GM12873 (cell line): ENCODE measurements around the gene CHTOP.
A peak's percentile ranks its signal among the peaks of the same experiment; 100 is the strongest.

Experiments
- TF ChIP-seq, protein P1 (sequence below): IDR thresholded peaks from 2 replicates; pipeline ENCODE4 v1.5.1; 2012; ENCODE audit warnings: low read depth, mild to moderate bottlenecking, moderate library complexity, low read length, control low read depth; ENCODE audit not compliant: insufficient read depth; ENCODE audit errors: missing control alignments

CHTOP gene

DNA sequence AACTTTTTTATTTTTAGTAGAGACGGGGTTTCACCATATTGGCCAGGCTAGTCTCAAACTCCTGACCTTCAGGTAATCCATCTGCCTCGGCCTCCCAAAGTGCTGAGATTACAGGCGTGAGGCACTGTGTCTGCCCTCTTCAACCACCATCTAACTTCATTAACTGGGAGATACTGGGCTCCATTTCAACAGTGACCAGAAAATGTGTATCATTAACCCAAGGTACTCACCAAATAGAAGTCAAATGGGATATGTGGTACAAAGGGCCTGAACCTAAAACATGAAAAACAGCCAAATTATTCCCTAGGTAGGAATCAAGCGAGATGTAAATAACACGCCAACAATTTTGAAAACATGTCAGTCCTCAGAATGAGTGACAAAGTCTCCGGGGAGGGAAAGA, 35.7 kb downstream of the CHTOP start:
- TF ChIP-seq, protein P1, sequence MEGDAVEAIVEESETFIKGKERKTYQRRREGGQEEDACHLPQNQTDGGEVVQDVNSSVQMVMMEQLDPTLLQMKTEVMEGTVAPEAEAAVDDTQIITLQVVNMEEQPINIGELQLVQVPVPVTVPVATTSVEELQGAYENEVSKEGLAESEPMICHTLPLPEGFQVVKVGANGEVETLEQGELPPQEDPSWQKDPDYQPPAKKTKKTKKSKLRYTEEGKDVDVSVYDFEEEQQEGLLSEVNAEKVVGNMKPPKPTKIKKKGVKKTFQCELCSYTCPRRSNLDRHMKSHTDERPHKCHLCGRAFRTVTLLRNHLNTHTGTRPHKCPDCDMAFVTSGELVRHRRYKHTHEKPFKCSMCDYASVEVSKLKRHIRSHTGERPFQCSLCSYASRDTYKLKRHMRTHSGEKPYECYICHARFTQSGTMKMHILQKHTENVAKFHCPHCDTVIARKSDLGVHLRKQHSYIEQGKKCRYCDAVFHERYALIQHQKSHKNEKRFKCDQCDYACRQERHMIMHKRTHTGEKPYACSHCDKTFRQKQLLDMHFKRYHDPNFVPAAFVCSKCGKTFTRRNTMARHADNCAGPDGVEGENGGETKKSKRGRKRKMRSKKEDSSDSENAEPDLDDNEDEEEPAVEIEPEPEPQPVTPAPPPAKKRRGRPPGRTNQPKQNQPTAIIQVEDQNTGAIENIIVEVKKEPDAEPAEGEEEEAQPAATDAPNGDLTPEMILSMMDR, result no peak

DNA sequence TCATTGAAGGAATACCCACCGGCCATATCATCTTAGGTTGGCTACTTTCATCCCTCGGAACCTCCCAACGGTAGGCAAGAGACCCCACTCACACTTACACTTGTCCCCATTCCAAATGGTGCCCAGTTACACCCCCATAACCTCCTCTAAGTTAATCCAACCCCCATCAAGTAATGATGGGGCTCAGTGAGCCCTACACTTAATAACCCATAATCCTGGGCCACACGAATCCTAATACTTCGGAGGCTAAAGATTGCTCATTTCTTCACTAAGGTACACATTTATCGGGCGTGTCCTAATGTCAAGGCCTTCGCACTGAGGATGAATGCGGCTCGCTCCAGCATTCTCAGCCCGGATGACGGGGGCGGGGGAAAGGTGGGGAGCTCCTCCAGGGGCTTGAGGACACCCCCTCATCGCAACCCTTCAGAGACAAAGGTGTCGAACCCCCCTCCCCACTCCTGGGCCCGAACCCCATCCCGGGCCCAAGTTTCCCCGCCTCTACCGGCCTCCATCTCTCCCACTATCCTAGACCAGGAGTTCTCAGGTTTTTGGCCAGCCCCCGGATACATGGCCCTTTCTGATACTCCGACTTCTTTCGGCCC, 36.5 kb downstream of the CHTOP start:
- TF ChIP-seq, protein P1, result no peak

DNA sequence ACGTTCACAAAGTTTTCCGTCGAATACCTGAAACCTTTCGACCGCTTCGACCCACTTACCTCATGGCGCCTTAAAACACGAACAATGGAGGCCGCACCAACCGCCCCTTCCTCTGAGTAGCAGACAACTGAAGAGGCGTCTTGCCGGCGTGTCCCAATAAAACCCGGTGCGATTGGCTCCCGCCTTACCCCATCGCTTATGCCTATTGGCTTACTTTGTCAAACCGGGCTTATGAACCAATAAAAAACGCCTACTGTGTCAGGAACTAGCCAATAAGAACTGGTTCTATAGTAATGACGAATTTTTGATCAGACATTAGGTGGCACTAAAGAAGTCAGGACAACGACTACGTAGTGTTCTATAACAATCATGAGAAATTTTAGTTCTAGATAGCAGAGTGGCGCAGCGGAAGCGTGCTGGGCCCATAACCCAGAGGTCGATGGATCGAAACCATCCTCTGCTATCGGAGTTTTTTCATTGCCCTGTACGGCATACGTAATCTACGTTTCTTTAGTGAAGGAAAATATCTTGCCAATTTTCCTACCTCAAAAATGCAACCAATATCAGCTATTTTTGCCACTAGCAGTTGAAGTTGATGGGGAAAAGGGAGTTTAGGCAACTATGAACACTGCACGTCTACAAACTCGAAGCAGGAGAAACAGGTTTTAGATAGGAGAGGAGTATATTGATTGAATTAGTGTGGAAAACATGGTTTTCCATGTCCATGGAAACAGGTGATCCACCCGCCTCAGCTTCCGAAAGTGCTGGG, 37.2 kb downstream of the CHTOP start, which contains the start of gene ILF2:
ILF2 (minus strand) TSS at position 135 of the 769 bp plus-strand sequence; CDS start at position 64, 71 bp downstream.
- TF ChIP-seq, protein P1, result peak; percentile 33

DNA sequence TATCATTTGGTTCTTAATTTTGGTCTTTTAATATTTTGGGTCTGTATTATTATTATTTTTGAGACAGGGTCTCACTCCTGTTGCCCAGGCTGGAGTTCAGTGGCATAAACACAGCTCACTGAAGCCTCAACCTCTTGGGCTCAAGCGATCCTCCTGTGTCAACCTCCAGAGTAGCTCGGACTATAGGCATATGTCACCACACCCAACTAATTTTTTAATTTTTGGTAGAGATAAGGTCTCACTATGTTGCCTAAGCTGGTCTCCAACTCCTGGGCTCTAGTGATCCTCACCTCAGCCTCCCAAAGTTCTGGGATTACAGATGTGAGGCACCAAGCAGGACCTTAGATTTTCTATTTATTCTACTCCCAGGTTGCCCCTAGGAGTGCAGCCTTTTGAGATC, 39.6 kb downstream of the CHTOP start:
- TF ChIP-seq, protein P1, result no peak

DNA sequence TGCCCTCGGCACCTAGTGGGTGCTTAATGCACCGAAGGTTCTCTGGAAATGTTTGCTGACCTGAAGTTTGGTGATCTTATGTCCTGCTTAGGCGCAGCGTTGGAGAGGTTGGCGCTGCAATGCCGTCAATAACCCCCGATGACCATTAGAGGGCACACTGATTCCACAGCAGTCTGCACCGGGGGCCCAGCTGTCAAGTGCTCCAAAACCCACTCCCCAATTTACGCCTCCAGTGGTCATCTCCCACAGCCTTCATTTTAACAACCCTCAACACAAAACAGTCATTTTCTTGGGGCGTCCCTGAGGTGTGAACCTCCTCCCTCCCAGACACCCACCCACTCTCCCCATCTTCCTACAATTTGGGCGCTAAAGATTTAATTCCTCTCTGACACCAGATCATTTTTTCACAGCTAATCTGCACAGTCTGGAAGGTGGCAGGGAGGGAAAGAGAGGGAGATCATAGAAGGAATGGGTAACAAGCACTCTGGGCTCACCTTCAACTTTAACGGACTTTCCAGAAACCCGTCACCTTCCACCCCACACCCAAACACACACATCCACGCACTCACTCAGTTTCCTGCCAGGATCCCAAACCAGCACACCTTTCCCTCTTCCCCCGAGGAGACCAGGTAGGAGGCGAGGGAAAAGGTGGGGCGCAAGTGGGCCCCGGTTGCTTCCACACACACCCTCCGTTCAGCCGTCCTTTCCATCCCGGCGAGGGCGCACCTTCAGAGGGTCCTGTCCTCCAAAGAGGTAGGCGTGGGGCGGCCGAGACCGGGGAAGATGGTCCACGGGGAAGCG, 44.1 kb downstream of the CHTOP start:
- TF ChIP-seq, protein P1, result peak; percentile 96

DNA sequence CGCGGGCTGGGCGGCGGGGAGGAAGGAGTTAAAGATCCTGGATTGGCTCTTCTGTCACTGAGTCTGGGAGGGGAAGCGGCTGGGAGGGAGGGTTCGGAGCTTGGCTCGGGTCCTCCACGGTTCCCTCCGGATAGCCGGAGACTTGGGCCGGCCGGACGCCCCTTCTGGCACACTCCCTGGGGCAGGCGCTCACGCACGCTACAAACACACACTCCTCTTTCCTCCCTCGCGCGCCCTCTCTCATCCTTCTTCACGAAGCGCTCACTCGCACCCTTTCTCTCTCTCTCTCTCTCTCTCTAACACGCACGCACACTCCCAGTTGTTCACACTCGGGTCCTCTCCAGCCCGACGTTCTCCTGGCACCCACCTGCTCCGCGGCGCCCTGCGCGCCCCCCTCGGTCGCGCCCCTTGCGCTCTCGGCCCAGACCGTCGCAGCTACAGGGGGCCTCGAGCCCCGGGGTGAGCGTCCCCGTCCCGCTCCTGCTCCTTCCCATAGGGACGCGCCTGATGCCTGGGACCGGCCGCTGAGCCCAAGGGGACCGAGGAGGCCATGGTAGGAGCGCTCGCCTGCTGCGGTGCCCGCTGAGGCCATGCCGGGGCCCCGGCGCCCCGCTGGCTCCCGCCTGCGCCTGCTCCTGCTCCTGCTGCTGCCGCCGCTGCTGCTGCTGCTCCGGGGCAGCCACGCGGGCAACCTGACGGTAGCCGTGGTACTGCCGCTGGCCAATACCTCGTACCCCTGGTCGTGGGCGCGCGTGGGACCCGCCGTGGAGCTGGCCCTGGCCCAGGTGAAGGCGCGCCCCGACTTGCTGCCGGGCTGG, 44.9 kb downstream of the CHTOP start, which contains the start of gene NPR1:
NPR1 (plus strand) TSS at position 170 of the 818 bp plus-strand sequence; CDS start at position 591, 421 bp downstream.
- TF ChIP-seq, protein P1, result peak; percentile 0
